ENCODE results near the gene STRIT1. TPM values are rescaled to one million over a fixed set of nuclear protein-coding genes. Genes with fewer than 3 reads are reported as not detected.

The STRIT1 gene
- total and polyA plus RNA-seq, 2 donors (not counting 1 experiment from before 2014, with no cell fraction given), result not detected

DNA sequence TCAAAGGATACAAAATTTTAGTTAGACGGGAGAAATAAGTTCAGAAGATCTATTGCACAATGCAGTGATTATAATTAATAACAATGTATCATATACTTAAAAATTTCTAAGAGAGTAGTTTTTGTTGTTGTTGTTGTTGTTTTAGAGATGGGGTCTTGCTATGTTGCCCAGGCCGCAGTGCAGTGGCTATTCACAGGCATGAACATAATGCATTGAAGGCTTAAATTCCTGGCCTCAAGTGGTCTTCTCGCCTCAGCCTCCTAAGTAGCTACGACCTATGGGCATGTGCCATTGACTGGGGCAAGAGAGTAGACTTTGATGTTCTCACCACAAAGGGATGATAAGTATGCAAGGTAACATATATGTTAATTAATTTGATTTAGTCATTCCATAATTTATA lies 7.5 kb downstream of the STRIT1 start:
- no peak for ATAC-seq (ENCODE audit: low read depth)
- Histone ChIP-seq H3K36me3 (replicated peaks in 1 of 2; ENCODE audit: control extremely low read depth in 1 of 2, control insufficient read depth in 1 of 2, extremely low read depth in 1 of 2, insufficient read depth in 2 of 2, low read length in 1 of 2) (no peaks in the 10 kb centered on the region), H3K27me3 (replicated peaks in 1 of 4; ENCODE audit: control extremely low read depth in 1 of 4, control insufficient read depth in 3 of 4, insufficient read depth in 4 of 4, low read length in 3 of 4) (no peaks in the 10 kb centered on the region), H3K9me3 (ENCODE audit: control extremely low read depth in 1 of 3, control insufficient read depth in 2 of 3, insufficient read depth in 1 of 3, low read length in 2 of 3) (no peaks in the 10 kb centered on the region), H3K4me2 (replicated peaks; ENCODE audit: low read depth, low read length, poor library complexity, severe bottlenecking) (no peak overlapping the region), H3K4me1 (ENCODE audit: control insufficient read depth in 2 of 2, insufficient read depth in 2 of 2, low read length in 2 of 2) (no peaks in the 10 kb centered on the region), H4K20me1 (ENCODE audit: control insufficient read depth, insufficient read depth, low read length, poor library complexity, severe bottlenecking) (no peaks in the 10 kb centered on the region), H2AFZ (ENCODE audit: insufficient read depth, low read depth, low read length, poor library complexity, severe bottlenecking) (no peak overlapping the region), H3K4me3 (ENCODE audit: control extremely low read depth in 1 of 5, extremely low read depth in 1 of 5, insufficient read depth in 1 of 5, low read depth in 2 of 5, low read length in 4 of 5) (no peak overlapping the region), H3K9ac (ENCODE audit: low read length) (no peak overlapping the region), H3K79me2 (ENCODE audit: control insufficient read depth, insufficient read depth, low read length) (no peaks in the 10 kb centered on the region), H3K27ac (ENCODE audit: low read length in 2 of 2) (no peak overlapping the region)
- no peak for TF ChIP-seq EZH2 (IDR thresholded peaks at IDR 0.05; ENCODE audit: borderline replicate concordance, insufficient read depth, low read depth, low read length, poor library complexity, severe bottlenecking)
- TF ChIP-seq, protein P1, sequence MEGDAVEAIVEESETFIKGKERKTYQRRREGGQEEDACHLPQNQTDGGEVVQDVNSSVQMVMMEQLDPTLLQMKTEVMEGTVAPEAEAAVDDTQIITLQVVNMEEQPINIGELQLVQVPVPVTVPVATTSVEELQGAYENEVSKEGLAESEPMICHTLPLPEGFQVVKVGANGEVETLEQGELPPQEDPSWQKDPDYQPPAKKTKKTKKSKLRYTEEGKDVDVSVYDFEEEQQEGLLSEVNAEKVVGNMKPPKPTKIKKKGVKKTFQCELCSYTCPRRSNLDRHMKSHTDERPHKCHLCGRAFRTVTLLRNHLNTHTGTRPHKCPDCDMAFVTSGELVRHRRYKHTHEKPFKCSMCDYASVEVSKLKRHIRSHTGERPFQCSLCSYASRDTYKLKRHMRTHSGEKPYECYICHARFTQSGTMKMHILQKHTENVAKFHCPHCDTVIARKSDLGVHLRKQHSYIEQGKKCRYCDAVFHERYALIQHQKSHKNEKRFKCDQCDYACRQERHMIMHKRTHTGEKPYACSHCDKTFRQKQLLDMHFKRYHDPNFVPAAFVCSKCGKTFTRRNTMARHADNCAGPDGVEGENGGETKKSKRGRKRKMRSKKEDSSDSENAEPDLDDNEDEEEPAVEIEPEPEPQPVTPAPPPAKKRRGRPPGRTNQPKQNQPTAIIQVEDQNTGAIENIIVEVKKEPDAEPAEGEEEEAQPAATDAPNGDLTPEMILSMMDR (IDR thresholded peaks at IDR 0.05), result no peak
- DNase-seq, result no peak
- intact Hi-C loops (cut with micrococcal nuclease), result no loop called here
- H3K9me3 Mint-ChIP-seq (ENCODE audit: insufficient read depth), result no peaks in the 10 kb centered on the region
- H3K4me3 Mint-ChIP-seq, result no peak overlapping the region
- WGBS (ENCODE audit: insufficient coverage), result 90% methylated on average over 2 of the region's 4 CpGs
- no peaks in the 10 kb centered on the region for H3K4me1 Mint-ChIP-seq
- no peak overlapping the region for H3K27ac Mint-ChIP-seq
- ChIA-PET POLR2A (no interaction called here), CTCF (no interaction called here)
- H3K27me3 Mint-ChIP-seq, result no peaks in the 10 kb centered on the region

- Histone ChIP-seq H3K79me2 (ENCODE audit: control insufficient read depth, insufficient read depth, low read length) (no peaks in the 10 kb centered on the region), H3K27me3 (replicated peaks in 1 of 4; ENCODE audit: control extremely low read depth in 1 of 4, control insufficient read depth in 3 of 4, insufficient read depth in 4 of 4, low read length in 3 of 4) (no peaks in the 10 kb centered on the region), H3K4me2 (replicated peaks; ENCODE audit: low read depth, low read length, poor library complexity, severe bottlenecking) (no peak overlapping the region), H3K36me3 (replicated peaks in 1 of 2; ENCODE audit: control extremely low read depth in 1 of 2, control insufficient read depth in 1 of 2, extremely low read depth in 1 of 2, insufficient read depth in 2 of 2, low read length in 1 of 2) (no peaks in the 10 kb centered on the region), H3K9ac (ENCODE audit: low read length) (no peak overlapping the region), H3K9me3 (ENCODE audit: control extremely low read depth in 1 of 3, control insufficient read depth in 2 of 3, insufficient read depth in 1 of 3, low read length in 2 of 3) (peaks cover 0 to 2% (median 0%) of the 10 kb centered on the region in 3 donors), H3K4me3 (ENCODE audit: control extremely low read depth in 1 of 5, extremely low read depth in 1 of 5, insufficient read depth in 1 of 5, low read depth in 2 of 5, low read length in 4 of 5) (no peak overlapping the region), H4K20me1 (ENCODE audit: control insufficient read depth, insufficient read depth, low read length, poor library complexity, severe bottlenecking) (no peaks in the 10 kb centered on the region), H3K27ac (ENCODE audit: low read length in 2 of 2) (no peak overlapping the region), H2AFZ (ENCODE audit: insufficient read depth, low read depth, low read length, poor library complexity, severe bottlenecking) (no peak overlapping the region), H3K4me1 (ENCODE audit: control insufficient read depth in 2 of 2, insufficient read depth in 2 of 2, low read length in 2 of 2) (no peaks in the 10 kb centered on the region)
- H3K27me3 Mint-ChIP-seq, result no peaks in the 10 kb centered on the region
- 87% methylated on average over 3 of the region's 8 CpGs for WGBS (ENCODE audit: insufficient coverage)
- CTCF ChIA-PET, result no interaction called here
- POLR2A ChIA-PET, result no interaction called here
- no peak for ATAC-seq (ENCODE audit: low read depth)
- no peak for DNase-seq
- H3K9me3 Mint-ChIP-seq (ENCODE audit: insufficient read depth), result peaks cover 9% of the 10 kb centered on the region
- no peak overlapping the region for H3K4me3 Mint-ChIP-seq
- intact Hi-C loops (cut with micrococcal nuclease), result no loop called here
- no peaks in the 10 kb centered on the region for H3K4me1 Mint-ChIP-seq
- no peak overlapping the region for H3K27ac Mint-ChIP-seq
- no peak for TF ChIP-seq EZH2 (IDR thresholded peaks at IDR 0.05; ENCODE audit: borderline replicate concordance, insufficient read depth, low read depth, low read length, poor library complexity, severe bottlenecking)
- TF ChIP-seq, protein P1 (IDR thresholded peaks at IDR 0.05), result no peak
Observed at GRCh38 chr3:155283092-155284056, 10.1 kb downstream of the STRIT1 start.

Data from B cell (primary cell).